Hypothalamus (tissue), 51 donors: Measurements from ENCODE around the gene SCYGR7.
"Not testable (repeated sequence)": the region's sequence is repeated elsewhere in the genome, so short reads cannot be mapped to it uniquely, and the experiment has no call there.

Source experiments
- DNase-seq, 51 donors: peaks; one replicate each; lab custom pipeline; 2025; lab: John Stamatoyannopoulos, UW

The SCYGR7 gene

DNA sequence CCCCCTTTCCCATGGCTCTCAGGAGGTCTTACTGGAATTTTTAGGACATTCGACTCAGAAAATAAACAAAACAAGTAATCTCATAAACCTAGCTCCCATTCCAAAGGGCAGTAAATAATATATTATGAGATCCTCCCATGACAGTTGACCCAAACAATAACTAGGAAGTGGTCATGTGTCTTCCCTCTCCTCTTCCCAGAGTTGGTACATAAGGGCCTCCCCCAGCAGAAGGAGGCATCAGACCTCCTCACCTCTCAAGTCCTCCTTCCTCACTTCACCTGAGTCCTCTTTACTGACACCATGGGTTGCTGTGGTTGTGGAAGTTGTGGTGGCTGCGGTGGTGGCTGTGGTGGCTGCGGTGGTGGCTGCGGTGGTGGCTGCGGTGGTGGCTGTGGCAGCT lies at the start of gene SCYGR7:
TSS of gene SCYGR7 (plus strand) at position 301 of the 400 bp plus-strand sequence. CDS start at position 301, 0 bp downstream.
- no peak for DNase-seq

GRCh38 chr2:227684258-227684657 lies 43.9 kb upstream of the SCYGR7 start:
- no peak for DNase-seq

- DNase-seq, result no peak
These were observed 40.9 kb upstream of the SCYGR7 start for GRCh38 chr2:227687189-227687588.

- DNase-seq, result no peak
These were observed 31.0 kb upstream of the SCYGR7 start for GRCh38 chr2:227696990-227697679.

- DNase-seq, result no peak
These were observed 26.6 kb upstream of the SCYGR7 start for GRCh38 chr2:227701556-227701955.

- no peak for DNase-seq
These were observed 24.8 kb upstream of the SCYGR7 start for GRCh38 chr2:227703280-227703732.

GRCh38 chr2:227703961-227704360 lies 24.2 kb upstream of the SCYGR7 start:
- no peak for DNase-seq

DNA sequence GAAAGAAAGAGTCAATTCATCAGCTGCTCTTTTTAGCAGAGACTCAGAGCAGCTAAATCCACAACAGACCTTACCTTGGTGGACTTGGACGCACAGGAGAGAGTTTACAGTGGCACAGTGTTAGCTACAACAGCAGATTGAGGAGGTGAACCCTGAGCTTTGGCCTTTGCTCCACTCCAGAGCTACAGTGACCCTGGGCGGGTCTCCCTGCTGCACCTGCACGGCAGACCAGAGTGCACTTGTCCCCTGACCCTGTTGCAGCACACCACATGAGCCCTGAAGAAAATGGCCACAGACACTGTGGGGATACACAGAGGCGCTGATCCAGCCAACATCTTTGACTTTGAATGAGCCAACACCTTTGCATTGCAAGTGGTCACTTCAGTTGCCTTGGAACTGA lies 21.3 kb upstream of the SCYGR7 start:
- no peak for DNase-seq

GRCh38 chr2:227707390-227707789 lies 20.7 kb upstream of the SCYGR7 start:
- no peak for DNase-seq

- DNase-seq, result no peak
These were observed 17.1 kb upstream of the SCYGR7 start for GRCh38 chr2:227710986-227711385.

GRCh38 chr2:227713291-227713690 lies 14.8 kb upstream of the SCYGR7 start:
- no peak for DNase-seq

DNA sequence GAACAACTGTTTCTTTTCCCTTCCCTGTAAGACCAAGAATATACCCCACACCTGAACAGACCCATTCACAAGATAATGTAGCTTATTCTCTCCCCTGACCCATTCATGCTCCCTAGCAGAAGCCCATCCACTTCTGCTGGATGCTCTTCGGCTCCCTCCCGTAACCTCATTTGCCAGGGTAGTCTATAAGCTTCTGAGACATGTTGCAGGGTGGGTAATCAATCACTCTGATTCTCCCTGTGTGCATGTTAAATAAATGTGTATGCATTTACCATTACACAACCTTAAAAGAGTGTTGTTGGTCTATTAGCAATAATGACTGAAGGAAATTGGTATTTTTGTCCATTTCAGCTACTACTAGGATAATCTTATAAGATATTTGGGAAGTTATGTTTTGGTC lies 11.6 kb upstream of the SCYGR7 start:
- DNase-seq, result no peak

DNA sequence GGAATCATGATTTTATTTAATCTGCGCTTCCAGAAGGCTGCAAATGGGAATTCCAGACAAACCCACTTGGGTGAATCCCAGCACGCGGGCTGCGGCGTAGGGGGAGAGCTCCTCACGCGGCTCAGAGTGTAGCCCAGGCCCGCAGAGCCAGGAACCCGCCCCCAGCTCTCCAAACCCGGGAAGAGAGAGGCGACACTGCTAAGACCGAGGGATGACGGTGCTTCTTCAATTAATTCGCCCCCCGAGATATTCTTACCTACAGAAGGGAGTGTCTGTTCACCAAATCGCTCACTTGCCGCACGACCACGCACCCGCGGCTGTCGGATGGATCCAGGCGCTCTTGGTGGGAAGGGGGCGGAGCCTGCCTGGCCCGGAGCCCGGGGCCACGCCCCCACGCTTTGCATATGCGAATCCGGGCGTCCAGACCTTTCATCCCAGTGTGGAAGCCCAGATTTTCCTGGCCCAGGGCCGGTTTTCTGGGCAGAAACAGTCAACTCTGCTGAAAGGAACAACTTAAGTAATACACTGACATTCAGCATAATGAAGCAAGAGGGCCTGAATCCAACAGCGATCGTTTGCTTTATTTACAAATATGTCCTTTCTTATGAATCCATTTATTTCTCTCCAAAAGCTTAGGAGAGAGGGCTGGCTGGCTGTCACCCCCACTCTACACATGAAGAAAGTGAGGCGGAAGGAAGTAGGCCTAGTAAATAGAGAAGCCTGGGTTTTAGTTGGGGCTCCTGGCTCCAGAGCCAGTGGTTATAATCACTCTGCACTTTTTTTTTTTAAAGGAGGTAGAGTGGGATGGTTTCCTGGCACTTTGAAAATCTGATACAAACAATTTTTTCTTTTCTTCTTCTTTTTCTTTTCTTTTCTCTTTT lies 10.2 kb upstream of the SCYGR7 start, which contains the start of gene SLC19A3:
TSS of gene SLC19A3 (minus strand) at position 342 of the 881 bp plus-strand sequence. CDS start 15,710 bp downstream, outside the sequence.
- peak; percentile 2 to 90 (median 68) for DNase-seq

GRCh38 chr2:227719641-227720040 lies 8.5 kb upstream of the SCYGR7 start:
- DNase-seq, result no peak

- DNase-seq, result no peak
These were observed 7.5 kb upstream of the SCYGR7 start for GRCh38 chr2:227720680-227721079.

DNA sequence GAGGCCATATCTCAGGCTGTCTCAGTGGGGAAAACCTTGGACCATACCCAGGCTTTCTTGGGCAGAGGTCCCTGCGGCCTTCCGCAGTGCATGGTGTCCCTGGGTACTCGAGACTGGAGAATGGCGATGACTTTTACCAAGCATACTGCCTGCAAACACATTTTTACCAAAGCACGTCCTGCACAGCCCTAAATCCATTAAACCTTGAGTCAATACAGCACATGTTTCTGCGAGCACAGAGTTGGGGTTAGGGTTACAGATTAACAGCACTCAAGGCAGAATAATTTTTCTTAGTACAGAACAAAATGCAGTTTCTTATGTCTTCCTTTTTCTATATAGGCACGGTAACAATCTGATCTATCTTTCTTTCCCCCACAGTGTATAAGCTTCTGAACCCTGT lies 5.3 kb upstream of the SCYGR7 start:
- DNase-seq, result not testable (repeated sequence)

GRCh38 chr2:227724394-227725039 lies 3.6 kb upstream of the SCYGR7 start, which contains the start of gene SCYGR6:
Gene SCYGR6, minus strand, starts transcription at chr2:227724757. Its CDS starts 0 bp downstream, at chr2:227724757.
- no peak for DNase-seq

- DNase-seq, result no peak
These were observed 11.2 kb downstream of the SCYGR7 start for GRCh38 chr2:227739351-227739750.

GRCh38 chr2:227740705-227741104 lies 12.6 kb downstream of the SCYGR7 start:
- not testable (repeated sequence) for DNase-seq

- DNase-seq, result no peak
These were observed 17.5 kb downstream of the SCYGR7 start, which contains the start of gene SCYGR8 for GRCh38 chr2:227745594-227745993. Gene SCYGR8, plus strand, starts transcription at chr2:227745894. Its CDS starts 0 bp downstream, at chr2:227745894.

- DNase-seq, result no peak
These were observed 19.9 kb downstream of the SCYGR7 start for GRCh38 chr2:227748079-227748478.
